HG03039 (cell line): ENCODE results near the gene ZNF764.
"Not testable (repeated sequence)": the region's sequence is repeated elsewhere in the genome, so short reads cannot be mapped to it uniquely, and the experiment has no call there.

ENCODE experiments used
- ATAC-seq: cut with Tn5 transposase; IDR thresholded peaks from one replicate; pipeline ENCODE4 v1.9.1; 2021; ENCODE audit warnings: mild to moderate bottlenecking, moderate library complexity; ENCODE audit not compliant: unreplicated experiment

ZNF764 gene

DNA sequence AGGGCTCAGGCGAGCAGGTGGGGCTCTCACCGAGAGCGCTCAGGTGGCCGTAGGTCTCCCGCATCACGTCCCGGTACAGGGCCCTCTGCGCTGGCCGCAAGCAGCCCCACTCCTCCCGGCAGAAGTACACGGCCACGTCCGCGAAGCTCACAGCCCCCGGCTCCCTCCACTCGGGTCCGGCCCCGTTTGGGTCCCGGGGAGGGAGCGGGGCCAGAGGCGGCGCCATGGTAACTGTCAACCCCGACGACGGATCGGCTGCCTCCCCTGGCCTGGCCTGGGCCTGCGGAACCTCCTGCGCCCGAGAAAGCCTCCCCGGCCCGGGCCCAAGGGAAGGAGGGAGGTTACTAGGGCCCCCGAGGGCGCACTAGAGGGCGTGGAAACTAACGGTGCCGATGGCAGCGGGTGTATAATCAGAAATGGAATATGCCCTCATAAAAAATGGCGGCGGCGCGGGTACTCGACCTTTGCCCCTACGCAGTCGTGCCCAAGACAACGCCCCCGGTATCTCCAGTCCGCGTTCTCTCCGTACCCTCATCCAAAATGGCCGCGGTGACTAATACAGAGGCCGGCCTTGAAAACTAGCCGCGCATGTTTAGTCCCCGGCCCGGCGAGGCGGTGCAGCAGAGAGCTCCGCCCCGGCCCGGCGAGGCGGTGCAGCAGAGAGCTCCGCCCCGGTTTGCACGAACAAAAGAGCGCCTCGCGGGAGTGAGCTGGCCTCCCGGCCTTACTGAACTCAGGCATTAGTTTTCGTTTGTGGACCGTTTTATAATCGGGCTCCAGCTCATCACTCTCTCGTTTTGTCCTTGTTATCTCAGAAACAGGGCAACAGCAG lies at the start of gene ZNF764:
ZNF764 (minus strand) TSS at position 418 of the 832 bp plus-strand sequence; CDS start at position 226, 192 bp downstream.
- peak; percentile 81 for ATAC-seq

- ATAC-seq, result no peak
Observed at GRCh38 chr16:30606004-30606403, 47.8 kb upstream of the ZNF764 start.

- no peak for ATAC-seq
Observed at GRCh38 chr16:30605158-30605557, 47.0 kb upstream of the ZNF764 start.

- ATAC-seq, result no peak
Observed at GRCh38 chr16:30604316-30604947, 46.3 kb upstream of the ZNF764 start.

- ATAC-seq, result no peak
Observed at GRCh38 chr16:30603945-30604315, 45.8 kb upstream of the ZNF764 start.

DNA sequence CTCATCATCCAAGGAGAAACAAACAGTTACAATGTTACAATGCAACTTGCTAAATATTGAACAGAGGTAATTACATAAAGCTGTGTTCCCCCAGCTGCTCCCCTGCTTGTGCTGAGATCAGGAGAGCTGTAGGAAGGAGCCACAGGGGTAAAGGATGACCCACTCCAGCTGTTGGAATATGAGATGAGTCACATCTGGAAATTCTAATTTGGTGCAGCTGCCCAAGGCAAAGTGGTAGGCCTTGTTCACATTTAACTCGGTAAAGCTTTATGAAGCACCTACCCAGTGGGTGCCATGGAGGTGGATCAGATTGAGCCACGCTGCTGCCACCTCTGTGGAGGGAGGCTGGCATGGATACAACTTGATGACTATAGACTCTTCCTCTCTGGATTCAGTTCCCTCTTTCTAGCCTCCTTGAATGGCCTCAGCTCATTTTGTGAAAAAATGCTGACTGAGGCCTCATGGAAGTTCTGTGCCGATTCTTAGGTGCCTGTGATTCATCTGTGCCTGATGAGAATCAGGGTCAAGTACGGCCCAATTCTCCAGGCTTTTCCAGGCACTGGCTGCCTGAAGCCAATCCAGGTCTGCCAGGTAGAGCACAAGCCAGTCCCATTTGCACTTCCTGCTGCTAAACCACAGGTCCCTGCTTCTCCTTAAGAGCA lies 44.6 kb upstream of the ZNF764 start:
- ATAC-seq, result no peak

DNA sequence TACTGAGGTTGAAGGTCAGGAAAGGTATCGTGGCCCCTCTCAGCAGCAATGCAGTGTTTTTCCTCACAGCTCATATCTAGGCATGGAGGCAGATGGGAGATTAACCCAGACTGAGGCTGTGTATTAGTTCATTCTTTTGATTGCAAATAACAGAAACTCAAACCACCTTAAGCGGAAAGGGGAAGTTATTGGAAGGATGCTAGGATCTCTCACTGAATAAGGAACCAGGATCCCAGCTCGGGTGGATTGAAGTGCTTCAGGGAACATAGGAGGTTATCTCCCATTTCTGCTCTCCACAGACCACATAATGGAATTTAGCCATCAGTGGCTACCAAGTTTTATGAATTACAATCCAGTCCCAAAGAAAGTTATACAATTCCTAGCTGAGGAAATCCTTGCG lies 43.8 kb upstream of the ZNF764 start:
- no peak for ATAC-seq

- no peak for ATAC-seq
Observed at GRCh38 chr16:30600929-30601328, 42.8 kb upstream of the ZNF764 start.

DNA sequence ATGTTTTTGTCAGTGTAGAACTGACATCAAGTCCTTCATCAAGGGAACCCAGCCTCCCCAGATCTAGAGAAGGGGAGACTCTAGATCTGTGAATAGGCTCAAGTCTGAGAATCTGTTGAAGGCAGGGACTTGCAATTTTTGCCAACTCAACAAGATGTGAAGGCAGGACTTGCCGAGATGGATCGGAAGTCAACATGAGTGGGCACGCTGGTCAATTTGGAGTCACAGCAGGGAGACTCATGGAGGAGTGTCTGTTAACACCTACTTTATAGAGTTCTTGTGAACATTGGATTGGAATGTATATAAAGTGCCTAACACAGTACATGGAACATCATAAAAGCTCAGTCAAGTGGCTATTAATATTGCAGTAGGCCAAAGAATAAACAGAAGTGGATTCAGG lies 42.0 kb upstream of the ZNF764 start:
- no peak for ATAC-seq

DNA sequence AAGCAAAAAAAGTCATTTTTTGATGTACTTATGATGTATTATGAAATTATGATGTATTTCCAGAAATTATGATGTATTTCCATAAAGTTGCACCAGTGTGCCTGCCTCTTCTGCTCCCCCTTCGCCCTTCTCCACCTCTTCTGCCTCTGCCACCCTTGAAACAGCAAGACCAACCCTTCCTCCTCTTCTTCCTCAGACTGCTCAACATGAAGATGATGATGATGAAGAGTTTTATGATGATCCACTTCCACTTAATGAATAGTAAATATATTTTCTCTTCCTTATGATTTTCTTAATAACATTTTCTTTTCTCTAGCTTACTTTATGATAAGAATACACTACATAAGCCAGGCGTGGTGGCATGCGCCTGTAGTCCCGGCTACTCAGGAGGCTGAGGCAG lies 34.7 kb upstream of the ZNF764 start:
- no peak for ATAC-seq

DNA sequence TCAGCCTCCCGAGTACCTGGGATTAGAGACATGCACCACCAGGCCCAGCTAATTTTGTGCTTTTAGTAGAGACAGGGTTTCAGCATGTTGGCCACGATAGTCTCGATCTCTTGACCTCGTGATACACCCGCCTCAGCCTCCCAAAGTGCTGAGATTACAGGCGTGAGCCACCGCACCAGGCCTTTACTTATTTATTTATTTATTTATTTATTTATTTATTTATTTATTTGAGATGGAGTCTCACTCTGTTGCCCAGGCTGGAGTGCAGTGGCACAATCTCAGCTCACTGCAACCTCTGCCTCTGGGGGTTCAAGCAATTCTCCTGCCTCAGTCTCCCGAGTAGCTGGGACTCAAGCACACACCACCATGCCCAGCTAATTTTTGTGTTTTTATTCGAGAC lies 32.7 kb upstream of the ZNF764 start:
- ATAC-seq, result not testable (repeated sequence)

DNA sequence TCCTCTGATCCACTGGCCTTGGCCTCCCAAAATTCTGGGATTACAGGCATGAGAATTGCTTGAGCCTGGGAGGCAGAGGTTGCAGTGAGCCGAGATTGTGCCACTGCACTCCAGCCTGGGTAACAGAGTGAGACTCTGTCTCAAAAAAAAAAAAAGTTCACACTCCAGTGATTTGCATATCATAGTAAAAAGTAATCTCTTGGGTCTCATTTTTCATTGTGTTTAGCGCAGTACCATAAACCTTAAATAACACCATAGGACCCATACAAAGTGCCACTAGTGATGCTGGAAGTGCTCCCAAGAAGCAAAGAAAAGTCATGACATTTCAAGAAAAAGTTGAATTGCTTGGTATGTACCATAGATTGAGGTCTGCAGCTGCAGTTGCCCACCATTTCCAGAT lies 31.4 kb upstream of the ZNF764 start:
- not testable (repeated sequence) for ATAC-seq

- ATAC-seq, result no peak
Observed at GRCh38 chr16:30588651-30589050, 30.5 kb upstream of the ZNF764 start.

GRCh38 chr16:30585400-30586191 lies 27.4 kb upstream of the ZNF764 start, which contains the start of gene ZNF785:
ZNF785 (minus strand) TSS chr16:30585697; CDS start chr16:30585611, 86 bp downstream.
- peak; percentile 86 for ATAC-seq

DNA sequence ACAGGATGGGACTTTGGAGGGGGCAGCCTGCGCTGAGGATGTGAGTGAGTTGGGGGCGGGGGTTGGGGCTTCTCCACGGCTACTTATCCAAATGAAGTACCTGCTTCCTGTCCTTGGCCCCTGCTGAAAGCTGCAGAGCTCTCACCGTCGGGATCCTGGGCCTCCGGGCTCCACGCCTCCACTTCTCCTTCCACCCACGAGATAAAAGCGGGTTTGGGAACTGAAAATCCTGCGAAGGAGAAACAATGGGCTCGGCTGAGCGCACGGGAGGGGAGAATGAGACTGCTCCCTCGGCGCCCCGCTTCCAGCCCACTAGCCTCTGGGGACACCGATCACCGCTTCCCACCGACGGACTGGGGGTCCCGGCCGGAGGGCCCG lies 26.8 kb upstream of the ZNF764 start:
- peak; percentile 25 for ATAC-seq

- ATAC-seq, result no peak
Observed at GRCh38 chr16:30582611-30583340, 24.6 kb upstream of the ZNF764 start.

DNA sequence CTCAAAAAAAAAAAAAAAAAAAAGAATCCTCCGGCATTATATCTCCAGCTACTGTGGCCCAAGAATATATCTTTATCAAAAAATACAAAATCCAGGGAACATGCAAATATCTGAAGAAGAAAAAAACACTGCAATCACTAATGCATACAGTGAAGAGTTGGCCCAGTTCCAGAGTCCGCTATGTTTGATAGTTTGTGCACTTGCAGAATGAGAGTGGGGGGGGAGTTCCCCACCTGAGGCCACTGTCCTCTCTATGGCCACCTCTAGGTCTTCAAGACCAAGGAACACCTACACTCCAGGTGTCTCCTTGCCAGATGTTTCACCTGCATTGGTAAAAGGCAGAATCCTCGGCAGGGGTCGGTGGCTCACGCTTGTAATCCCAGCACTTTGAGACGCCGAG lies 23.3 kb upstream of the ZNF764 start:
- ATAC-seq, result no peak

DNA sequence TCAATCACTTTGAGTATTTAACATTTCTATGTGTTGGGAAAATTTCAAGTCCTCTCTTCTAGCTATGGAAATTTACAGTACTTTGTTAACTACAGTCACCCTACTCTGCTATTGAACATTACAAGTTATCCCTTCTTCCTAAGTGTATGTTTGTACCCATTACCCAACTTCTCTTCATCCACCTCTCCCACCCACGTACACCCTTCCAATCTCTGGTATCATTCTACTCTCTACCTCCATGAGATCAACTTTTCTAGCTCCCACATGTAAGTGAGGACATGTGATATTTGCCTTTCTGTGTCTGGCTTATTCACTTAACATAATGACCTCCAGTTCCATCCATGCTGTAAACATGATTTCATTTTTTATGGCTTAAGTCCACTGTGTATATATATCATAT lies 16.5 kb upstream of the ZNF764 start:
- ATAC-seq, result no peak

GRCh38 chr16:30571445-30572322 lies 13.5 kb upstream of the ZNF764 start, which contains the start of gene ZNF688:
ZNF688 (minus strand) TSS chr16:30571714; CDS start chr16:30571629, 85 bp downstream.
- peak; percentile 49 for ATAC-seq
